ENCODE results near the gene IL32.
"Not testable (repeated sequence)": the region's sequence is repeated elsewhere in the genome, so short reads cannot be mapped to it uniquely, and the experiment has no call there.

The IL32 gene

GRCh38 chr16:3070608-3071111 is 5.2 kb downstream of the IL32 start:
- DNase-seq (ENCODE audit: low spot score): no peak

- no peak for DNase-seq (ENCODE audit: low spot score)
Measured at GRCh38 chr16:3071655-3072054, 6.2 kb downstream of the IL32 start.

GRCh38 chr16:3072148-3072547 is 6.7 kb downstream of the IL32 start:
- not testable (repeated sequence) for DNase-seq (ENCODE audit: low spot score)

DNA sequence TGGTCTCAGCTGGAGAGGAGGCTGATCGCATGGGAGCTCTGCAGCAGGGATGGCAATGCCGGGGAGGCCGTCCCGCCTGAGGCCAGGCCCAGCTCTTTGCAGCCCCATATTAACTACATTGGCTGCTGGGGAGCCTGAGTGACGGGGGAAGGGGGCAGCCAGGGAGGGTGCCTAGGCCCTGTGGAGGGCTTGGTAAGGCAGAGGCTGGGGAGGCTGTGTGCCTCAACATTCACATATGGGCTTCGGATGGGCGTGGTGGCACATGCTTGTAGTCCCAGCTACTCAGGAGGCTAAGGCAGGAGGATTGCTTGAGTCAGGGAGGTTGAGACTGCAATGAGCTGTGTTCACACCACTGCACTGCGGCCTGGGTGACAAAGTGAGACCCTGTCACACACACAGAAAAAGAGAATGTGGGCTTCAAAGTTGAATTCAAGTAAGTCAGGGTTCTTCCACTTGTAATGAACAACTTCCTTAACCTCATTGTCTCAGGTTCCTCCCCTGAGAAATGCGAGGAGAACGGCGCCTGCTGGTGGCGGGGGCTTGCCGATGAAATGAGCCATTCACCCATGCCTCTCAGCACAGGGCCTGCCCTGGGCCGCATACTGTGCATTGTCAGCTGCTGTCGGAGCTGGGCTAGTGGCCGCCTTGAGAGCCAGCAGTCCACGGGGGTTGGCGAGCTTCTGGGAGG is 7.3 kb downstream of the IL32 start:
- DNase-seq (ENCODE audit: low spot score): peak; percentile 24

- DNase-seq (ENCODE audit: low spot score): no peak
Measured at GRCh38 chr16:3073448-3073847, 8.0 kb downstream of the IL32 start.

DNA sequence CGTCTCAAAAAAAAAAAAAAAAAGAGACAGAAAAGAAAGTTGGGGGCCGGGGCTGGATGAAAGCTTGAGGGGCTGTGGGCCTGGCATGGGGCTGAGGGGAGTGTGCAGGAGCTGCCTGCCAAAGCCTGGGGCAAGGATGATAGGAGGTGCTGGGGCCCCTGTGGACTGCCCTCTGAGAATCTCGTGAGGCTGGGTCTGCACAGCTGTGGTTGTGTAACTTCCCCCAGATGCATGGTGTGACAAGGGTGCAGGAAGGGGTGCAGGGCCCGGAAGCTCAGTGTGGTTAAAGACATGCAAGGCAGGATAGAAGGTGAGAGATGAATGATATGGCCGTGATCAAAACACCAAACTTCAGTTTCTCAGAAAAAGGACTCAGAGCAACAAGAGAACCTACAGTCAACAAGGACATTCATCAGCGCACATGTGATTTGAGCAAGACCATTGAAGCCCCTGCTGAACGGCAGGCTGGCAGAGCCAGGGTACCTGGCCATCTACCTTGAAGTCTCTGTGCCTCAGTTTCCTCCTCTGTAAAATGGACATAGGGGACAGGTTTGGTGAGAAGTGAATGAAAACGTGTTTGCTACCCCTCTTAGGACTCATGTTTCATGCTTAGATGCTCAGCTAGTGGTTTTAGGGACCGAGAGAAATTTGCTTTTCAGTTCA is 9.6 kb downstream of the IL32 start:
- DNase-seq (ENCODE audit: low spot score): no peak

DNA sequence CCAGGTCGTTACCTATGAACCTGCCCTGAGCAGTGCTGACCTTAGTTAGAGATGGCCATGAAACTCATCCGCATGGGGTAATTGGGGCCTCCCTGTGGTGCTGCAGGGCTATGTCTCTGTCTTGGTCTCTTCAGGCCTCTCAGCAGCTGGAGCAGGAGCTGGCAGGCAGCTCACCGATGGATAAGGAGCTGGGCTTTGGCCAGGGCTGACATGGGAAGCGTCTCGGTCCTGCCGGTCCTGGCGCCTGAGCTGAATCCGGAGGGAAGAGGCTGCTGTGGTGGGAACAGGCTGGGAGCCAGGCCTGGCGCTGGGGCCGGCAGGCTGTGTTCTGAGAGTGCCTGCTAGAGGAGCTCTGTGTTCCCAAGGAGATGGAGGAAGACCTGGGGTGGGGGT is 10.1 kb downstream of the IL32 start:
- DNase-seq (ENCODE audit: low spot score): peak; percentile 34

- DNase-seq (ENCODE audit: low spot score): not testable (repeated sequence)
Measured at GRCh38 chr16:3075946-3076345, 10.5 kb downstream of the IL32 start.

DNA sequence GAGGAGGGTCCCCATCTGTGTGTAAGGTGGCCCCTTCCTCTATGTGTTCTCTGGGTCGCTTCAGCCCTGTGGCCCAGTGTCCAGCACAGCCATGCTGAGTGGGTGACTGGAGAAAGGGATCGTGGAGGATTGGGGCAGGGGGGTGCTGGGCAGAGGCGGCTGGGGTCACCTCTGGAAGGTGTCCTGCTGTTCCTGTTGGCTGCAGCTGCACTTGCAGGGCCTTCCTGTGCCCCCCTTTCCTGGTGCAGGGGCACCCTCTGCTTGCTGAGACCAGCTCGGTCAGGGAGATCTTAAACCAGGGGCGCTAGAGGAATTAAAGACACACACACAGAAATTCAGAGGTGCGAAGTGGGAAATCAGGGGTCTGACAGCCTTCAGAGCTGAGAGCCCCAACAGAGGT is 11.1 kb downstream of the IL32 start:
- no peak for DNase-seq (ENCODE audit: low spot score)

GRCh38 chr16:3080024-3080423 is 14.6 kb downstream of the IL32 start:
- no peak for DNase-seq (ENCODE audit: low spot score)

- not testable (repeated sequence) for DNase-seq (ENCODE audit: low spot score)
Measured at GRCh38 chr16:3081957-3082356, 16.5 kb downstream of the IL32 start.

DNA sequence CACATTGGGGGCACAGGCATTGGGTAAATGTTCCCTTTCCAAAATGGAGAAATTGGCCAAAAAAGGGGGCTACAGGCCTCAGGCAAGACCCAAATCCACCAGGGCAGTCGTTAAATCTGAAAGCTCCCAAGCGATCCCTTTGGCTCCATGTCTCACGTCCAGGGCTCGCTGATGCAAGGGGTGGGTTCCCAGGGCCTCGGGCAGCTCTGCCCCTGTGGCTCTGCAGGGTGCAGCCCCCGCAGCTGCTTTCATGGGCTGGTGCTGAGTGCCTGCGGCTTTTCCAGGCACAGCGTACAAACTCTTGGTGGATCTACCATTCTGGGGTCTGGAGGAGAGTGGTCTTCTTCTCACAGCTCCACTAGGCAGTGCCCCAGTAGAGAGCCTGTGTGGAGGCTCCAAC is 18.0 kb downstream of the IL32 start:
- not testable (repeated sequence) for DNase-seq (ENCODE audit: low spot score)

- no peak for DNase-seq (ENCODE audit: low spot score)
Measured at GRCh38 chr16:3084491-3084890, 19.1 kb downstream of the IL32 start.

DNA sequence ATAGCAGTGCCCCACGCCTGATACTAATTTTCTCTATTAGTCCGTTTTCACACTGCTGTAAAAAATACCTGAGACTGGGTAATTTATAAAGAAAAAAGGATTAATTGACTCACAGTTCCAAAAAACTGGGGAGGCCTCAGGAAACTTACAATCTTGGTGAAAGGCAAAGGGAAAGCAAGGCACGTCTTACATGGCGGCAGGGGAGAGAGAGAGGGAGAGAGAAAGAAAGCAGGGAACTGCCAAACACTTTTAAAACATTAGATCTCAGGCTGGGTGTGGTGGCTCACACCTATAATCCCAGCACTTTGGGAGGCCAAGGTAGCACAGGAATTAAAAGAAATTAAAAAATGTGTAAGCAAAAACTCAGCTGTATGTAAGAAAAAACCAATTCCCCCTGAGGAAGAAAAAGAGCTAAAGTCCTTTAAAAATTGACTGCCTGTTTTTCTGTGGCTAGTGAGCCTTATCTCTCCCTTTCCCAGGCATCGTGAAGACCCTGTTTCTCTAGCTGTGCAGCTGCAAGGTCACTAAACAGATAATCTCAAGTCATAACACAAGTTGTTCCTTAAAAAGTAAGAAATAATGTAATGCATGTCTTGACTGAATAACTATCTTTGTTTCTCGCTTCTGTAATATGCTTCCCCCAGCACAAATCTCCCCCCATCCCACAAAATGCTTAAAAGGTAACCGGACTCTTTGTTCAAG is 19.7 kb downstream of the IL32 start:
- DNase-seq (ENCODE audit: low spot score): no peak

GRCh38 chr16:3085868-3086595 is 20.6 kb downstream of the IL32 start:
- DNase-seq (ENCODE audit: low spot score): no peak

GRCh38 chr16:3086596-3087242 is 21.3 kb downstream of the IL32 start:
- peak; percentile 5 for DNase-seq (ENCODE audit: low spot score)

DNA sequence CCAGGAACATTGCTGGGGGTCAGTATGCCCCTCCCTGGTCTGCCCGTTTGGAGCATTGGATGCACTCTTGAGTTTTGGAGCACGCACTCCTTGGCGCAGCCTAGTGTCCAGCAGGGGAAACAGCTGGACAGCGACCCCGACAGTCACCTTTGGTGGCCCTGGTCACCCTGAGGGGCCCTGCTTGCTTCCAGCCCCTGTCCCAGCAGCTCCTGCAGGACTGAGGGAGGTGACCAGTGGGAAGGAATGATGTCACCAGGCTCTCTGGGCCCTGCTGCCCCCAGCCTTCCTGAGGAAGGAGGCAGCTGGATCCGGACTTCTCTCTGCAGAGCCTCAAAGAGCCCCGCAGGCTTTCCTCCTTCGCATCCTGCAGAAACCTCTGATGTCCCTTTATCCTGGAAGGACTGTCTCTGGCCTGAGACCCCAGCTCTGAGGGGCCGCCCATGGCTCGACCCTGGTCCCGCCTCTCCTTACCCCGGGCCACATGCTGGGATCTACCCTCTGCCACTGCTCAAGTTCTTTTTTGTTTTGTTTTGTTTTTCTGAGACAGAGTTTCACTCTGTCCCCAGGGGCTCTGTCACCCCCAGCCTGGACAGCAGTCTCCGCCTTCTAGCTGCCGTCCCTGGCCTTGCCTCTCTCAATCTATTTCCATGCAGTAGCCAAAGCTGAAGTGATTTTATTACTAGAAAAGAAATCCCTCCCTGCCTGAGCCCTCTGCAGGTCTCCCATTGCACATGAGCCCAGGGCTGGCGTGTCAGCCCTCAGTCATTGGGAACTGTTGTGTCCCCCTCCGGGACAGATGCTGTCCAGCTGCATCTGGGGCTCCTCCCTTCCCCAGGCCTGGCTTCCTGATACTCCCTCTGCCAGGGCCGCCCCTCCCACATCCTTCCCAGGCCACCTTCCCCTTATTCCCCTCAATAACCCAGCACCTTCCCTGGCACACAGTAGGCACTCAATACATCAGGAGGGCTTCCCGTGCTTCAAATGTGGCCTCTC is 22.1 kb downstream of the IL32 start:
- DNase-seq (ENCODE audit: low spot score): peak; percentile 38

DNA sequence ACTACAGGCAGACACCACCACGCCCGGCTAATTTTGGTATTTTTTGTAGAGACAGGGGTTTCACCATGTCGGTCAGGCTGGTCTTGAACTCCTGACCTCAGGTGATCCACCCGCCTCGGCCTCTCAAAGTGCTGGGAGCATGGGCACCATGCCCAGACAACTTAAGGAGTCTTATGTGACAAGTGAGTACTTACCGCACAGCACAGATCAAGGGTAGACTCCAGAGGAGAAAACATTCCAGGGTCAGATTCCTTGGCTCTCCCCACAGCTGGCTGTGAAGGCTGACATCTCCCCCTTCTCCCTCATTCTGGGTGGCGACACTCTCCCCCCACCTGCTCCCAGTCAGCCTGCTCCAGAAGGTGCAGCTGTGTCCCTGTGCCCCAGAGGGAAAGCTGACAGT is 23.0 kb downstream of the IL32 start:
- DNase-seq (ENCODE audit: low spot score): peak; percentile 3

- DNase-seq (ENCODE audit: low spot score): peak; percentile 16
Measured at GRCh38 chr16:3088925-3089716, 23.7 kb downstream of the IL32 start.
